Endothelial cell of umbilical vein (primary cell): ENCODE results near the gene C20orf173. TPM values are rescaled to one million over a fixed set of nuclear protein-coding genes. Genes with fewer than 3 reads are reported as not detected.

Experiments used
- BruUV-seq: library from RNA; stranded (reverse); fragments of 400-500 nt; replicated peaks from 2 replicates; lab custom pipeline; 2021; lab: Mats Ljungman, UMichigan
- CTCF ChIA-PET: fragments of 300-600, 350-600 bp; sonication (Branson Sonifier 250); formaldehyde crosslinking; loops from one replicate; lab custom pipeline; 2021; ENCODE audit warnings: antibody characterized with exemption, inconsistent platforms; lab: Charles Lee
- POLR2A ChIA-PET: fragments of 300-600, 350-600 bp; sonication (Branson Sonifier 250); formaldehyde crosslinking; loops from one replicate; lab custom pipeline; 2021; ENCODE audit warnings: antibody characterized with exemption, inconsistent platforms; lab: Charles Lee
- DNase-seq: peaks from one replicate; pipeline ENCODE4 v3.0.0-alpha.2; 2011; ENCODE audit warnings: low read depth, low spot score
- FAIRE-seq: peaks from 2 replicates; lab custom pipeline; 2011; peaks lifted over from hg19 to GRCh38; lab: Jason Lieb, UNC
- H2AFZ ChIP-seq: 2 replicates; pipeline ENCODE4 v1.6.0; 2012; ENCODE audit warnings: low read depth, low read length, control low read depth, inconsistent platforms
- H3K27ac ChIP-seq: 2 replicates; pipeline ENCODE4 v1.5.1; 2011; ENCODE audit warnings: low read depth, mild to moderate bottlenecking, control low read depth, low read length, moderate library complexity; ENCODE audit not compliant: insufficient read depth
- H3K27me3 ChIP-seq, 2 experiments: 2 replicates each; pipeline versions ENCODE4 v1.6.0 to v1.6.1; 2011; ENCODE audit warnings: low read length in 2 of 2, mixed read lengths in 1 of 2; ENCODE audit not compliant: control insufficient read depth in 2 of 2, insufficient read depth in 2 of 2
- H3K36me3 ChIP-seq, 2 experiments: 2 replicates in 1 of 2; 3 replicates in 1 of 2; pipeline ENCODE4 v1.5.1; 2011; ENCODE audit warnings: low read length in 2 of 2, mild to moderate bottlenecking in 1 of 2, moderate library complexity in 1 of 2; ENCODE audit not compliant: control insufficient read depth in 2 of 2, insufficient read depth in 2 of 2; ENCODE audit errors: extremely low read depth in 1 of 2
- H3K4me1 ChIP-seq: 3 replicates; pipeline ENCODE4 v1.5.1; 2011; ENCODE audit warnings: mild to moderate bottlenecking, low read length; ENCODE audit not compliant: control insufficient read depth, insufficient read depth; ENCODE audit errors: extremely low read depth
- H3K4me2 ChIP-seq: 2 replicates; pipeline ENCODE4 v1.6.1; 2011; ENCODE audit warnings: low read length, control low read depth, mixed read lengths; ENCODE audit not compliant: insufficient read depth
- H3K4me3 ChIP-seq, 3 experiments: fragments of 200-600 bp in 1 of 3; sonication (generic), shearing (Covaris generic) in 1 of 3; replicated peaks in 1 of 3; 2 replicates each; pipeline ENCODE4 v1.5.1; 2011 to 2016; ENCODE audit warnings: control low read depth in 3 of 3, low read length in 3 of 3, mild to moderate bottlenecking in 2 of 3, inconsistent platforms in 1 of 3, low read depth in 1 of 3, moderate library complexity in 1 of 3; ENCODE audit not compliant: insufficient read depth in 1 of 3
- H3K79me2 ChIP-seq: 2 replicates; pipeline ENCODE4 v1.6.0; 2012; ENCODE audit warnings: low read length, inconsistent platforms; ENCODE audit not compliant: control insufficient read depth, insufficient read depth
- H3K9ac ChIP-seq: replicated peaks from 2 replicates; pipeline ENCODE3; 2011; ENCODE audit warnings: low read length, control low read depth; ENCODE audit not compliant: insufficient read depth; ENCODE audit errors: extremely low read depth
- H3K9me1 ChIP-seq: replicated peaks from 3 replicates; pipeline ENCODE4 v1.6.0; 2011; ENCODE audit warnings: mild to moderate bottlenecking, low read length; ENCODE audit not compliant: control insufficient read depth, insufficient read depth; ENCODE audit errors: extremely low read depth
- H3K9me3 ChIP-seq: replicated peaks from 2 replicates; pipeline ENCODE4 v1.5.1; 2012; ENCODE audit warnings: low read length, inconsistent platforms; ENCODE audit not compliant: control insufficient read depth, insufficient read depth
- H4K20me1 ChIP-seq: replicated peaks from 2 replicates; pipeline ENCODE3; 2011; ENCODE audit warnings: mild to moderate bottlenecking, low read length; ENCODE audit not compliant: control insufficient read depth, insufficient read depth; ENCODE audit errors: extremely low read depth
- CTCF ChIP-seq, 2 donors: IDR thresholded peaks; 1 replicate in 1 of 2; 2 replicates in 1 of 2; pipeline ENCODE4 v1.5.1; 2011; ENCODE audit warnings: low read length in 2 of 2, mild to moderate bottlenecking in 2 of 2, moderate library complexity in 2 of 2, control low read depth in 1 of 2, inconsistent platforms in 1 of 2, low read depth in 1 of 2; ENCODE audit not compliant: insufficient read depth in 1 of 2; ENCODE audit errors: extremely low read depth in 1 of 2
- EZH2 ChIP-seq: IDR thresholded peaks from 2 replicates; pipeline ENCODE4 v1.6.1; 2012; ENCODE audit warnings: borderline replicate concordance, low read depth, mild to moderate bottlenecking, moderate library complexity, low read length, inconsistent platforms; ENCODE audit not compliant: severe bottlenecking
- FOS ChIP-seq: IDR thresholded peaks from 2 replicates; pipeline ENCODE4 v1.6.1; 2011; ENCODE audit warnings: mild to moderate bottlenecking, low read length, moderate library complexity, borderline replicate concordance; ENCODE audit not compliant: insufficient read depth
- GATA2 ChIP-seq: IDR thresholded peaks from 2 replicates; pipeline ENCODE4 v1.7.0; 2011; ENCODE audit warnings: low read depth, mild to moderate bottlenecking, moderate library complexity, mixed read lengths, low read length; ENCODE audit not compliant: insufficient read length, insufficient read depth
- JUN ChIP-seq: IDR thresholded peaks from 2 replicates; pipeline ENCODE4 v1.6.1; 2011; ENCODE audit warnings: borderline replicate concordance, low read depth; ENCODE audit not compliant: insufficient read length, insufficient read depth
- MAX ChIP-seq: IDR thresholded peaks from 2 replicates; pipeline ENCODE4 v1.6.1; 2011; ENCODE audit not compliant: insufficient read depth, insufficient read length
- MYC ChIP-seq: IDR thresholded peaks from one replicate; pipeline ENCODE4 v1.6.1; 2011; ENCODE audit warnings: mild to moderate bottlenecking, low read depth, low read length
- POLR2A ChIP-seq: IDR thresholded peaks from 2 replicates; pipeline ENCODE4 v1.6.1; 2012; ENCODE audit warnings: low read depth, mild to moderate bottlenecking, control low read depth, low read length
- POLR2AphosphoS5 ChIP-seq: IDR thresholded peaks from 2 replicates; pipeline ENCODE4 v1.6.1; 2012; ENCODE audit warnings: low read depth, mild to moderate bottlenecking, control low read depth, low read length, moderate library complexity; ENCODE audit not compliant: insufficient read depth
- dilution Hi-C: fragments of 300-500 bp; cut with MboI; formaldehyde crosslinking; loops from one replicate; pipeline ENCODE4 v1.15.0; 2019; ENCODE audit warnings: low sequenced_read_pairs; ENCODE audit not compliant: extremely low pct_ligation_motif_present
- intact Hi-C: fragments of 100-400 bp; cut with micrococcal nuclease; formaldehyde crosslinking; loops from one replicate; pipeline ENCODE4 v1.10.0; 2022
- polyA plus RNA-seq, 4 experiments: library from polyadenylated mRNA; depleted of rRNA in 3 of 4; stranded (reverse) in 3 of 4; unstranded in 1 of 4; fragments of >200 nt; gene quantifications; 2 replicates each; pipeline versions ENCODE4 v1.2.1 to v1.2.3, GENCODE V29; 2011 to 2012; ENCODE audit warnings: missing spikeins in 1 of 4
- total RNA-seq: library from RNA; stranded (reverse); gene quantifications from 2 replicates; pipeline ENCODE4 v1.2.3, GENCODE V29; 2021

The C20orf173 gene
- total and polyA plus RNA-seq, 2 donors (not counting 3 experiments of a cell fraction or from before 2014, with no cell fraction given), result not detected

DNA sequence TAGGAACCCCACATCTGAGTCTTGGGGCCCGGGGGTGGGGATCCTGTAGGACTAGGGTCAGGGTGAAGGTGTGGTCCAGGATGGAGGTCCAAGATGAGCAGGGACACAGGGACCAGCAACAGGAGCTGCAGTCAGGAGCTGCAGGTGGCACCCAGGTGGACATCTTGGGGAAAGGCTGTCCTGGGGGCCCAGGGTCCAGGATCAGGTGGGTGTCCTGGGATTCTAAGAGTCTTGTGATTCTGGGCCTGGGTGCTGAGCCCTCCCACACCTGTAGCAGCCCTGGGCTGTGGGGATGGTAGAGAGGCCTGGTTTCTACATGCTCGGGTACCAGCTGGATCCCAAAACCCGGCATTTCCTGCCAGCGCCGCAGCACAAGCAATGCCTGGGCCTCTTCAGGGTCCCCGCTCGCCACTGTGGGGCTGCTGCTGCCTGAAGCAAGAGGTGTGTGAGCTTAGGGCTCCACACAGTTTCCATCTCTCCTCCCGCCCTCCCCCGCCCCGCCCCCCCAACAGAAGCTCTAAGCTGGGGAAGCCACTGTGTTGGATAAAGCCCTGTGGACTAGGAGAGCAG lies 33.2 kb upstream of the C20orf173 start:
- Histone ChIP-seq H2AFZ (no peak overlapping the region), H3K36me3 (no peaks in the 10 kb centered on the region), H4K20me1 (no peaks in the 10 kb centered on the region), H3K27ac (no peak overlapping the region), H3K9me1 (no peaks in the 10 kb centered on the region), H3K9ac (no peak overlapping the region), H3K4me3 (no peak overlapping the region), H3K9me3 (no peaks in the 10 kb centered on the region), H3K4me1 (no peaks in the 10 kb centered on the region), H3K79me2 (no peaks in the 10 kb centered on the region), H3K27me3 (no peaks in the 10 kb centered on the region), H3K4me2 (no peak overlapping the region)
- DNase-seq (no peak), FAIRE-seq (no peak)
- TF ChIP-seq POLR2A (no peak), FOS (no peak), JUN (no peak), EZH2 (no peak), POLR2AphosphoS5 (no peak), CTCF (IDR thresholded peaks at IDR 0.05; ENCODE audit: extremely low read depth in 1 of 2, insufficient read depth in 1 of 2, low read depth in 1 of 2, low read length in 2 of 2) (no peak), MAX (no peak), MYC (no peak), GATA2 (no peak)
- dilution Hi-C loops (no loop called here), intact Hi-C loops (no loop called here)
- POLR2A ChIA-PET, result no interaction called here
- BruUV-seq, result no TSS peak
- CTCF ChIA-PET, result interaction anchor here (0.7 kb wide), 1 partner anchor 9 kb away, joined by 3 read pairs; no protein-coding TSS in a partner anchor
